Right lobe of liver (tissue), 6 donors: ENCODE measurements around the gene ZNF800. TPM values are rescaled to one million over a fixed set of nuclear protein-coding genes. Genes with fewer than 3 reads are reported as not detected.

Experiments
- ATAC-seq, 4 donors: fragments of 200-7000 bp; cut with Tn5 transposase; one replicate each; pipeline ENCODE4 v1.9.1; 2020; ENCODE audit warnings: mild to moderate bottlenecking in 4 of 4, moderate library complexity in 4 of 4
- DNase-seq, 3 donors: peaks; one replicate each; pipeline ENCODE4 v3.0.0-alpha.2; 2020
- H3K27ac ChIP-seq, 3 donors: fragments of 200-600 bp; one replicate each; pipeline ENCODE4 v1.8.0; 2022
- H3K27me3 ChIP-seq, 2 donors: fragments of 200-600 bp; one replicate each; pipeline ENCODE4 v1.8.0; 2022
- H3K36me3 ChIP-seq, 4 donors: fragments of 200-600 bp; sonication (generic) in 1 of 4; one replicate each; pipeline versions ENCODE4 v1.5.1 to v1.8.0; 2017 to 2022; ENCODE audit warnings: control low read depth in 1 of 4
- H3K4me1 ChIP-seq, 4 donors: fragments of 200-600 bp; sonication (generic) in 1 of 4; one replicate each; pipeline versions ENCODE4 v1.5.1 to v1.8.0; 2017 to 2022; ENCODE audit warnings: control low read depth in 1 of 4
- H3K4me3 ChIP-seq, 3 donors: fragments of 200-600 bp; one replicate each; pipeline ENCODE4 v1.8.0; 2022
- H3K9me3 ChIP-seq, 4 donors: fragments of 200-600 bp; sonication (generic) in 1 of 4; one replicate each; pipeline versions ENCODE4 v1.5.1 to v1.8.0; 2017 to 2022; ENCODE audit warnings: control low read depth in 1 of 4
- CTCF ChIP-seq, 4 donors: fragments of 200-600 bp in 3 of 4; fragments of 450-650 bp in 1 of 4; IDR thresholded peaks; one replicate each; pipeline versions ENCODE4 v1.5.1 to v1.8.0; 2016 to 2022; ENCODE audit warnings: antibody characterized with exemption in 4 of 4, mild to moderate bottlenecking in 2 of 4
- WGBS: methylation state at CpG from one replicate; pipeline ENCODE4 v1.1.6; 2018; ENCODE audit warnings: low coverage, low lambda C conversion rate; ENCODE audit not compliant: insufficient coverage; ENCODE audit errors: missing lambda C conversion rate; 5-methylcytosine and 5-hydroxymethylcytosine counted together
- intact Hi-C, 2 donors: fragments of 100-400 bp; cut with DNase I; formaldehyde crosslinking; loops; one replicate each; pipeline versions ENCODE4 v1.11.2 to v1.14.1; 2022
- total RNA-seq, 6 experiments: library from RNA; depleted of rRNA in 2 of 6; stranded (reverse); fragments of >200 nt in 2 of 6; fragmentation: NEBNext Ultra II Directional in 3 of 6; extraction: Animal tissue kit (Norgen Biotek cat#: 25700) in 3 of 6; gene quantifications; one replicate each; pipeline versions ENCODE4 v1.1.0 to v1.2.4, GENCODE V29; 2016 to 2023
- donor health status: DM: no; HTN: yes; CAD: no.
- donor health status: DM: no; HTN: no; CAD: no.
- donor health status: DM: no; HTN: no; CAD: no.
- donor health status: DM: no; HTN: yes; CAD: no.
- donor health status: DM: no; HTN: yes; CAD: no.

Gene ZNF800
- total RNA-seq, 6 experiments from 2014 or later, result 12.5 to 32.3 (median 15.3) TPM

GRCh38 chr7:127320974-127321373, 71.5 kb downstream of the ZNF800 start:
- Histone ChIP-seq H3K27me3 (no peaks in the 10 kb centered on the region), H3K4me3 (no peak overlapping the region), H3K27ac (no peak overlapping the region), H3K9me3 (no peaks in the 10 kb centered on the region), H3K4me1 (no peaks in the 10 kb centered on the region), H3K36me3 (no peaks in the 10 kb centered on the region)
- ATAC-seq (no peak), DNase-seq (no peak)
- 49% methylated on average over 4 of the region's 4 CpGs for WGBS
- intact Hi-C loops, result no loop called here
- TF ChIP-seq CTCF (IDR thresholded peaks at IDR 0.05), result no peak

Other genes with a start within 250 kb of the ZNF800 start
- gene GRM8, start 139.8 kb downstream of the ZNF800 start, total RNA-seq, result 1 to 10 TPM in 4 of 6 experiments, under 1 TPM in 2; 0.12 to 8.4 (median 2.7) TPM
- gene GCC1, start 192.9 kb upstream of the ZNF800 start, total RNA-seq, result 10 to 100 TPM in 3 of 6 experiments, 1 to 10 TPM in 3; 9.4 to 11.7 (median 10.0) TPM
- gene ARF5, start 195.7 kb upstream of the ZNF800 start, total RNA-seq, result 100 to 1,000 TPM in 1 of 6 experiments, 10 to 100 TPM in 5; 51.7 to 105 (median 60.8) TPM
- gene FSCN3, start 201.0 kb upstream of the ZNF800 start, total RNA-seq, result 1 to 10 TPM in 2 of 6 experiments, under 1 TPM in 1, not detected in 3; 0.68 to 1.5 (median 1.2) TPM
- gene PAX4, start 225.4 kb upstream of the ZNF800 start, total RNA-seq, result not detected